Liver (tissue), 2 donors: Measurements from ENCODE around the gene ADGRG2.

Experiments used
- TF ChIP-seq, protein P1 (sequence below): fragments of 150-350 bp; IDR thresholded peaks from 2 replicates; pipeline ENCODE4 v1.5.1; 2017; ENCODE audit warnings: improper control_type of control experiment, low read depth, low read length; ENCODE audit not compliant: missing input control
- TF ChIP-seq, protein P2 (sequence below): IDR thresholded peaks from 2 replicates; pipeline ENCODE4 v1.6.1; 2016; ENCODE audit warnings: antibody characterized with exemption
- donor health status: healthy.

DNA sequence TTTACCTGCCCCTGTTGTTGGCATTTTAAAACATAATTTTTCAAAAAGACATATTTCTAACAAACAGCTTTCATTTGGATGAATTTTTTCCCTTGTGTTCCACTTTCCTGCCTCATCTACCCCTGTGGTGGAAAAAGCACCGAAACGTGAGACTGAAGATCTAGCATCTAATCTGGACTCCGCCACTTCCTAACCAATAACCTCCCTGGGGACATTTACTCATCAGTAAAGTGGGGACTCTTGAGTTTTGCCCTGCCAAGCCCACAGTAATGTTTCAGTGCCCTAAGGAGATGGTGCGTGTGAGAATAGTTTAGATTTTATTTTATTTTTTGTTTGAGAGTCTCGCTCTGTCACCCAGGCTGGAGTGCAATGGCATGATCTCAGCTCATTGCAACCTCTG, 56.7 kb downstream of the ADGRG2 start:
- TF ChIP-seq, protein P1, sequence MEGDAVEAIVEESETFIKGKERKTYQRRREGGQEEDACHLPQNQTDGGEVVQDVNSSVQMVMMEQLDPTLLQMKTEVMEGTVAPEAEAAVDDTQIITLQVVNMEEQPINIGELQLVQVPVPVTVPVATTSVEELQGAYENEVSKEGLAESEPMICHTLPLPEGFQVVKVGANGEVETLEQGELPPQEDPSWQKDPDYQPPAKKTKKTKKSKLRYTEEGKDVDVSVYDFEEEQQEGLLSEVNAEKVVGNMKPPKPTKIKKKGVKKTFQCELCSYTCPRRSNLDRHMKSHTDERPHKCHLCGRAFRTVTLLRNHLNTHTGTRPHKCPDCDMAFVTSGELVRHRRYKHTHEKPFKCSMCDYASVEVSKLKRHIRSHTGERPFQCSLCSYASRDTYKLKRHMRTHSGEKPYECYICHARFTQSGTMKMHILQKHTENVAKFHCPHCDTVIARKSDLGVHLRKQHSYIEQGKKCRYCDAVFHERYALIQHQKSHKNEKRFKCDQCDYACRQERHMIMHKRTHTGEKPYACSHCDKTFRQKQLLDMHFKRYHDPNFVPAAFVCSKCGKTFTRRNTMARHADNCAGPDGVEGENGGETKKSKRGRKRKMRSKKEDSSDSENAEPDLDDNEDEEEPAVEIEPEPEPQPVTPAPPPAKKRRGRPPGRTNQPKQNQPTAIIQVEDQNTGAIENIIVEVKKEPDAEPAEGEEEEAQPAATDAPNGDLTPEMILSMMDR: no peak
- TF ChIP-seq, protein P2, sequence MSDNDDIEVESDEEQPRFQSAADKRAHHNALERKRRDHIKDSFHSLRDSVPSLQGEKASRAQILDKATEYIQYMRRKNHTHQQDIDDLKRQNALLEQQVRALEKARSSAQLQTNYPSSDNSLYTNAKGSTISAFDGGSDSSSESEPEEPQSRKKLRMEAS: no peak
